CD4-positive, alpha-beta T cell treated with Interleukin-21 for 1 hour (primary cell): Measurements from ENCODE around the gene UNC5B.

ENCODE experiments used
- DNase-seq: peaks from one replicate; pipeline ENCODE4 v3.0.0-alpha.2; 2020

UNC5B gene

GRCh38 chr10:71255808-71256660 lies 43.7 kb downstream of the UNC5B start:
- no peak for DNase-seq

GRCh38 chr10:71256661-71257318 lies 44.4 kb downstream of the UNC5B start:
- no peak for DNase-seq

- DNase-seq, result no peak
Measured at GRCh38 chr10:71257319-71257997, 45.1 kb downstream of the UNC5B start.

- no peak for DNase-seq
Measured at GRCh38 chr10:71258046-71258445, 45.7 kb downstream of the UNC5B start.

- no peak for DNase-seq
Measured at GRCh38 chr10:71258446-71259145, 46.2 kb downstream of the UNC5B start.

GRCh38 chr10:71259282-71259681 lies 46.9 kb downstream of the UNC5B start:
- DNase-seq, result no peak

GRCh38 chr10:71259815-71260501 lies 47.6 kb downstream of the UNC5B start:
- DNase-seq, result no peak

GRCh38 chr10:71260622-71261325 lies 48.4 kb downstream of the UNC5B start:
- DNase-seq, result no peak

GRCh38 chr10:71262027-71262426 lies 49.7 kb downstream of the UNC5B start:
- no peak for DNase-seq

- no peak for DNase-seq
Measured at GRCh38 chr10:71262817-71263216, 50.4 kb downstream of the UNC5B start.

GRCh38 chr10:71263376-71263775 lies 51.0 kb downstream of the UNC5B start:
- DNase-seq, result no peak

- no peak for DNase-seq
Measured at GRCh38 chr10:71264345-71265200, 52.2 kb downstream of the UNC5B start.

GRCh38 chr10:71265201-71265575 lies 52.8 kb downstream of the UNC5B start:
- no peak for DNase-seq

GRCh38 chr10:71265618-71266146 lies 53.3 kb downstream of the UNC5B start:
- no peak for DNase-seq

GRCh38 chr10:71266147-71266917 lies 54.0 kb downstream of the UNC5B start:
- no peak for DNase-seq

- DNase-seq, result no peak
Measured at GRCh38 chr10:71266918-71267442, 54.6 kb downstream of the UNC5B start.

- DNase-seq, result no peak
Measured at GRCh38 chr10:71267508-71268240, 55.3 kb downstream of the UNC5B start.

GRCh38 chr10:71268247-71268691 lies 55.9 kb downstream of the UNC5B start:
- no peak for DNase-seq

- DNase-seq, result no peak
Measured at GRCh38 chr10:71268758-71269157, 56.4 kb downstream of the UNC5B start.
